IPS-NIHi7 (cell line): Measurements from ENCODE around the gene CAMK2G.

Source experiments
- DNase-seq: peaks from one replicate; pipeline ENCODE4 v3.0.0; 2012; ENCODE audit warnings: mixed read lengths; ENCODE audit errors: extremely low spot score

CAMK2G gene

DNA sequence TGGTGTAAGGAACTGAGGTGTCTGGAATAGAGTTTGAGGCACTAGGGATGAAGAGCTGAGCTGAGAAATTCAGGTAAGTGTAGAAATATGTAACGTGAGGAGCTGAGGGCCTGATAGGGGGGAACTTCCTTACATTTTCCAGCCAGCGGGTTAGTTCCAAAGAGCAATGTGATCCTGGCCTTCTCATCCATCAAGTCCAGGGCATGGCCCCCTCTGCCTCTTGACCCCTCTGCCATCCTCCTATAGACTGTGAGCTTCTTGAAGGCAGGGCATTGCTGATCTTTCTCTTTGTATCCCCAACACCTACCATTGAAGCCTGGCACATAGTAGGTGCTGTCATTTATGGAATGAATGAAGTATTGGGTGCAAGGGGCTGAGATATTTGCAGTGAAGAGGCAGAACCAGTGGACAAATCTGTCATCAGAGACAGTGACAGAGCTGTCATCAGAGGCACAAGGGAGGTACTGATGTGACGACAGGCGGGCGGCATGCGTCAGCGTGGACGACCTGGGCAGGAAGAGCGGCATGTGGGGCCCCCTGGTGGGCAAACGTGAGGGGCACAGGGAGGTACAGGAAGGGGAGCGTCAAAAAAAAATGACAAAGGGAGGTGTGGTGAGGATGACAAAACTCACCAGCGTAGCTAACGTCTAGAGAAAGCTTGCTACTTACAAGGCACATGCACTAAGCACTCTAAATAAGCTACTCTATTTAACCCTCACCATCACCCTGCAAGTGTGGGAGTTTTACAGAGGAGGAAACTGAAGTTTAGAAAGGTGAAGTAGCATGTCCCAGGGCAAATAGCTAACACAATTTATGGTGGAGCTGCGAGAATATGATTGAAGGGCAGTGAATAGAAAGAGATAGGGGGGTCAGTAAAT is 5.2 kb upstream of the CAMK2G start:
- peak; percentile 77 for DNase-seq

DNA sequence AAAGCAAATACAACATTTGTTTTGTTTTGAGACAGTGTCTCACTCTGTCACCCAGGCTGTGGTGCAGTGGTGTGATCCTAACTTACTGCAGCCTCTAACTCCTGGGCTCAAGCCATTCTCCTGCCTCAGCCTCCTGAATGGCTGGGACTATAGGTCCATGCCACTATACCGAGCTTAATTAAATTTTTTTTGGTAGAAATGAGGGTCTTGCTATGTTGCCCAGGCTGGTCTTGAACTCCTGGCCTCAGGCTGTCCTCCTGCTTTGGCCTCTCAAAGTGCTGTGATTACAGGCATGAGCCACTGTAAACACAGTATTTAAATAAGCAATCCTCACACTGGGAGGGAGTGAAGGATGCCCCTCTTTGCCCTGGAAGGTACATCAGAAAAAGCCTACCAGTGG is 4.0 kb upstream of the CAMK2G start:
- DNase-seq, result no peak

DNA sequence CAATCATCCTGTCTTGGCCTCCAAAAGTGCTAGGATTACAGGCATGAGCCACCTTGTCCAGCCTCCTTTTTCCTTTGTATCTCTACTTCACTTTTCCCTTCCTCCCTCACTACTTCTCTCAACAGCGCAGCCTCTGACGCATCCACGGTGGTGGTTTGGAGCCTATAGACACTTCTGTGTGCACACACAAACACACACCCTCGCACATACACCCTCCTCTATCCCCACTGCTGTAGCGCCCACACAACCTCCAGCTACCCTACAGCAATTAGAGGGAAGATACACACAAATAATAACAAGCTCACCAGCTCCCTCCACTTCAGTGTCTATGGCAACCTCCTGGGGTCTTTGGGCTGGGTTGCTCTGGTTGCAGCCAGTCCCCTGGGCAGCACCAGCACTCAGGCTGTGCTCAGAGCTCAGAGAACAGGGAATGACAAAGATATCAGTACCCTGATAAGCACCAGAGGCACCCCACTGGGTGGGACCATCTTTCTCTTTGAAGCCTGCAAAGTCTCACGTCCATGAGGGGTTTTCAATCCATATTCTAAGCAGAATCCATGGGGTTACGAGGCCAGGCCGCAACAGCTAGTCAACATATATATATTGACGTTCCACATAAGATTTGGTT is 3.3 kb upstream of the CAMK2G start:
- no peak for DNase-seq

DNA sequence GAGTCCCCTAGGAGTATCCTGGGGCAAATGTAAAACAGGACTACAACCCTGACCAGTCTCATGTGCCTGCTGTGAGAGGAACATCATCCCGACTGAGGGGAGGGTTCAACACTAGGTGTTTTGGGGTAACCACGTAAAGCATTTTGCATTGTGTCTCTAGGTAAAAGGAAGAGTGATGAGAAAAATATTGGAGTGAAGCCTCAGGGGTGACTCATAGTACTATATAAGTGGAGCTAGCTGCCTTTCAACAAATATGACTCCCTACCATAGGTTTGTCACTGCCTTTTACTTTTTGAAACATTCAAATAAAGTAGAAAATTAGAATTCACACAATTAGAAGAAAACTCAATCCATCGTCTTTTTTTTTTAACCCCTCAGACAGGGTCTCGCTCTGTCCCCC is 2.6 kb upstream of the CAMK2G start:
- DNase-seq, result no peak

DNA sequence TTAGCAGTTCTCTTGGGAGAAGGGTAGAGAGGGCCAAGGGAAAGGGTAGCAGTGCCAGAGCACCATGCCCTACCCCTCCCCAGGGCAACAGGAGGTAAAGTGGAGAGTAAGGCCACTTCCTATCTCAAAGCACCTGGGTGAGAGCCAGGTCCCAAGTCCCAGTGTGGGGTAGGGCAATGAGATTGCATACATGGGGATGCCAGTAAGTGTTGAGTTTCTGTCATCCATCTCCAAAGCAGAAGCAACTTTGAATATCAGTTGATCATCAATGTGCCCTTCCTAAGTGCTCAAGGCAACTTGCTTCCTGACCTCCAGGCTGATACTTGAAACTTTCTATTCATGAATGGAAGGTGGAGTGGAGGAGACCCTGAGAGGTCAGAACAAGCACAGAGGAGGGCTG is 2.2 kb upstream of the CAMK2G start:
- DNase-seq, result no peak

DNA sequence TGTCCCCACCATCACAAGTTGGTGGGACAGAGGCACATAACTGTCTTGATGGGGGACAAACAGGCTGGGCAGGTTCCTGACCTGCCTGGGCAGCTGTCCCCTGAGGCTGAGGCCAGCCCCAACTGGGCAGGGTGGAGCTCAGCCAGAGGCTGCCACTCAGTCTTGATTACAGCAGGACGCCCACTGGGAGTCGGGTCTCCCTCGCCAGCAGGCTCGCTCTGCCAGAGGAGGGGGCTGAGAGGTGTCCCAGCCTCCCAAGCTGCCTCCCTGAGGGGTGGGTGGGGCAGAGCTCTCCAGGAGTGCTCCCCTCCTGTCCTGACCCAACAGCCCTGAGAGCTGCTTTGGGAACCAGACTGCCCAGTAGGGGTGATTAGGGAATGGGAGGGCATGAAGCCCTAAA is 1.8 kb upstream of the CAMK2G start:
- DNase-seq, result no peak

DNA sequence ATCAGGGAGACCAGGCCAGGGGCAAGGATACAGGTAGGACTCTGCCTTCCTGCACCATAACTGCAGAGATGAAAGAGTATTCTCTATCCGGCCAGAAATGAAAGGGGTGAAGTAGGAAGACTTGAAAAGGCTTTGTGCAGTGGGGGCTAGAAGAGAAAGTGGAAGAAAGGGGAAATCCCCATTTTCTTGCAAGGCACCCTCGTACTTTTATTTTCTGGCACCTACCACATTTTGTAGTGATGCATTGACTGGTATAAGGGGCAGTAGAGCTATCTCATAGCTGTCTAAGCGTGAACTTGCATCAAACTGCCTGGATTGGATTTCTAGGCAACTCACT is 752 bp upstream of the CAMK2G start:
- DNase-seq, result no peak

DNA sequence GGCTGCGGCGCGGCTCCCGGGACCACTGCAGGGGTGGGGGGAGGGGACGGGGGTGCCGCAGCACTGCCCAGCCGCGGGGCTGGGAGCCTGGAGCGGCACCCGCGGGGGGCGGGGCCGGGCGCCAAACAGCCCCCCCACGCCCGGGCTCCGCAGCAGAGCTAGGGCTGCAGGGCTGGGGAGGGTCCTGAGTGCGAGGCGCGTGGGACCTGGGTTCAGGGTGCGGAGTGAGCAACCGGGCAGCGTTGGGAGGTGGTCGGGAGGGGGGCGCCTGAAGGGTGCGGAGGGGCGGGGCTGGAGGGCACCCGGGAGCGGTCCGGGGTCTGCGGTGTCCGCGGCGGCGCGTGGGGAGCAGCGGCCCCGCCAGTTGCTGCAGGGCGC is 528 bp downstream of the CAMK2G start:
- peak; percentile 50 for DNase-seq

DNA sequence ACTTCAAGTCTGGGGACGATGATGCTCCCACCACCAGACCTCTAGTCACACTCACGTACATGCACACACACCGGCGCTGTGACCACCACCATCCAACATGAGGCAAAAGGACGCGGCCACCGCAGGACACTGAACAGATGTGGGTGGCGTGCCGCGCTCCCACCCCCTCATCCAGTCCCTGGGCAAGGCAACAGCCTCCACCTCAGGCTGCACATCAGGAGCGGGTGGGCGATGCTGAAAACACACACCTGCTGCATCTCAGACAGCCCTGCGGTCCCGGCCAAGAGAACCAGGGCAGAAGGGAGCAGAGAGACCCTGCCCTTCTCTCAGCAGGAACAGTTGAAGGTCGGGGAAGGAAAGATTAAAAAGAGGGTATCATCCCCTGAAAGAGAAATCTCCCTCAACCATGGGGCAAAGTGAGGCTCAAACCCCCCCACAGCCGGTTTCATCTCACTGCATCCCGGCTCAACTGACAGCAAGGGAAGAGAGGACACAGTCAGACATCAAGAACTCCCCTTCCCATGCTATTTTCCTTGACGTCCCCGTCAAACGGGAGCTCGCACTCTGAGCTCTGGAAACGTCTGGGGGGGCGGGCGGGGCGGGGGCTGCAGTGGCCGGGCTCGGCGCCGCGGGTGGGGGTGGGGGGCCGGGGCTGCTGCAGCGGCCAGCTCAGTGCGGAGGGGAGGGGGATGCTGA is 1.1 kb downstream of the CAMK2G start:
- DNase-seq, result no peak

DNA sequence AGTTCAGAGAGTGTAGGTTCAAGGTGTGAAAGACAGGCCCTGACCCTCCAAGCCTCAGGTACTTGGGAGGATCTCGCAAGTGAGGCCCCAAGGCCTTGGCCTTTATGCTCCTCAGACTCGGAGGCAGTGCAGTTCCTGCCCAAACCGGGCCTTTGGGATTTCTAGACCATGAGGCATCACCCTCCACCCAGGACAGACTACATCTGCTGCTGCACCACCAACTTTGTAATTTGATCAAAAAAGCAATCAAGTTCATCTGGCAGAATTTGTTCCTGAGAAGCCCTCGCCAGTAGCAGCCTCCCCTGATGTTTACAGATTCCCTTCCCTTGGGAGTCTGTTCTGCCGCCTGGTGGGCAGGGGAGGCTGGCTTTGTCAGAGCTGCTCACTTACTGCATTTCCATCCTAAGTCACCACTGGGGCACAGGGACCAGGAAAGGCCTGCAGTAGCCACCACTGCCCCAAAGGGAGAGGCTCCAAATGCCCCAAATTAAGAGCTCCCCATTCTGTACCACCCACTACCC is 2.1 kb downstream of the CAMK2G start:
- no peak for DNase-seq

DNA sequence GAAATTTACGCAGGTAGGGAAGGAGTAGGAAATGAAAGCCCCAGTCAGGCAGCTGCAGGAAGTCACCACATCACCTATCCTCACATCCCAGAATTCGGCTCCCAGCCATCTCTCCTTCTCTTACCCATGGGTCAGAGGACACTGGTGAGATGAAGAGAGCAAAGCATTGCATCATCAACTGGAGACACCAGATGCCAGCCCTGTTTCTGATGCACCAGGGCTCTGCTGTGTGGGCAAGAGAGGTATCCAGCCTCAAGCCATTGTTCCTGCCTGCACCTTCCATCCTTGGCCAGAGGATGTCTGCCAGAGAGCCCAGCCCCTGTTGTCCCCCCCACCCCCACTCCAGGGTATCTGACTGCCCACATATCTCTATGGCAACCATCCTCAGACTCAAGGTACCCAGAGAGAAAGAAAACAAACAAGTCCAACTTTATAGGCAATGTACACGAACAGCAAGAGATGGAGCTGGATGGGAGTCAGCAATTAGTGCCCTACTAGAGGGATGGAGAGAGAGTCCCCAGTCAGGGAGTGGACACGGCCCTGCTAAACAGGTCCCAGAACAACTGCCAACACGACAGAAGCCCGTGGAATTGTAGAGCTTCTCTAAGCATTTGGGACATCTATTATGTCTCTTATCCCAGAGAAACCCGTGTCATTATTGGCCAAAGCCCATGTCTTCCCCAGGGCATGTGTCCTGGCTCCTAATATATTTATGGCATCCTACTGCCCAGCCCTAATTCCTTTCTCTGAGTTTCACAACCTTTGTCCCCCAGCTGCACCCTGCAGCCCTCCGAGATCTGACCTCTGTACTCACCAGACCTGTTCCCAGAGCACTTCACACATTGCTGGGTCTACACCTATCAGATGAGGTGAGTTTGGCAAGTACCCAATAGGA is 2.8 kb downstream of the CAMK2G start:
- DNase-seq, result no peak

DNA sequence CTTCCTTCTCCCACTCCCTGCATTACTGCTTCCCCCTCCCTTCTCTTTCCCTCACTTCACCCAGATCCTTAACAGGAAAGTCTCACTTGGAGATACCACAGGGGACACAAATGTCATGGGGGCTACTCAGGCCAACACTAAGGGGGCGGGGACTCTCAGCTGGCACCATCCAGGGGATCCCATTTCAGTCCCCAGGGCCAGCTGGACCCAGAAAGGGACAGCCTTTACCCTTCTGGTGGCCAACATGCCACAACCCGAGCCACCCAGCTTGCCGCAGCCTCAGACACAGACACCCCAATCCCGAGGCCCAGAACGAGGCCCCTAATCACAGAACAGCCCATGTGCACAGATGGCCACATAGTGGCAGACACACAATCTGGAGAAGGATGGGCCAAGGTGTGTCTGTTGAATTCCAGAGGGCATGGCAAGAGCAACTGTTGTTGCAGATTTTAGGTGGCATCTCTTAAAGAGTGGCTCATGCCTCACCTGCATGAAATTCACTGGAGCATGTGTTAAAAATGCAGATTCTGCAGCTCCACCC is 5.6 kb downstream of the CAMK2G start:
- no peak for DNase-seq

DNA sequence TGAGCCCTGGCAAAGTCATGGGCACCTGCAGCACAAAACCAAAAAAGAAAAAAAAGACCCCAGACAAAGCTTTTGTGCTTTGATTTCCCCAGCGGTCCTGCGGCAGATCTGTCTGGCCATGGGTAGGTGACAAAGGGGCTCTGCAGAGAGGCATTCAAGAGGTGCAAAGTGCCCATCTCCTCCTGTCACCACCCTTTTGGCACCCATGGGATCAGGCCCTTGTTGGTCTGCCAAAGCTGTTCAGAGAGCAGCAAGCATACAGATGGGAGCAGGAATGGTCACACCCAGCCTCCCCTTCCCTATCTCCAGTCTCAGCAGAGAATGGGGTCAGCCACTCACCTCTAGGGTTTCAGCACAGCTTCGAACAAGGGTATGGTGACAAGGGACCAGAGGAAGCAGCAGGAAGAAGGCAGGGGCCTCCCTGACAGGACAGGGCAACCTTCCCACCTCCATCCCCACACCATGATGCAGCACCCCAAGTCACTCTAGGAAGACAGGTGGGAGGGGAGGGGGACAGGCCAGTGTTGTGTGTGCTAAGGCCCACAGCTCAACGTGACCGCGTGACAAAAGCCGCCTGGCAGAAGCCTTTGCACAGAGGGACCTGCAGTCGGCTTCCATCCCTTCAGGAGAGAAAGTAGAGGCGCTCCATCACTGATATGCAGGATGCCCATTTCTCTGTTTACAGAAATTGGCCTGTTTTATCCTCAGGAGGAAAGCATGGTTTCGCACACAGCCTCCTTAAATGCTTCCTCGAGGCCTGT is 6.3 kb downstream of the CAMK2G start:
- DNase-seq, result no peak

DNA sequence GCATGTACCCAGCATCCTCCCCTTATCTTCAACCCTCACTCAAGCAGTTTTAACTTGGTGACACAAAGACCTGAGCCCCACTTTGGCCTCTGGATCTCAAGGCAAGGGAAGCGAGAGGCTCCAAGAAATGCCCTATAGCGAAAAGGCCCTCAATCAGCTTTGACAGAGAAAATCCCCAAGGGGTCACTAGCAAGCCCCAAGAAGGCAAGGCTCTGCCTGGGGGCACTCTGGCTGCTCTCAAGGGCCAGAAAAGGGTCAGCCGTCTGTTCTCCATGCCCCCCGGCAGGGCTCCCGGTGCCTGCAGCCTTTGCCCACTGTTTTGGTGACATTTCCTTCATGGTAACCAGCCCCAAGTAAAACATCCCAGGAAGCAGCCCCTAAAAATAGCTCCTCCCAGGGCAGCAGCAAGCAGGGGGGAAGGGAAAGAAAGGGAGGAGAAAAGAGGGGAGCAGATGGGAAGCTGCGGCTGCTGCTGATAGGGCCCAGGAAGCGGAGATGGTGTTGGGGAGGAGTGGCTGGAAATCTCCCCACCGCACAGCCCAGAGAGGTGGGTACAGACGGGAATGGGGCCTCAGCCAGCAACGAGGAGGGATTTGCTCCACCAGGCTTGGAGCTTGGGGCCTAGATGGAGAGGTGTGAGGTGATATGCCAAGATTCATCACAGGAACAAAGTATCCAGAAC is 7.1 kb downstream of the CAMK2G start:
- DNase-seq, result no peak

DNA sequence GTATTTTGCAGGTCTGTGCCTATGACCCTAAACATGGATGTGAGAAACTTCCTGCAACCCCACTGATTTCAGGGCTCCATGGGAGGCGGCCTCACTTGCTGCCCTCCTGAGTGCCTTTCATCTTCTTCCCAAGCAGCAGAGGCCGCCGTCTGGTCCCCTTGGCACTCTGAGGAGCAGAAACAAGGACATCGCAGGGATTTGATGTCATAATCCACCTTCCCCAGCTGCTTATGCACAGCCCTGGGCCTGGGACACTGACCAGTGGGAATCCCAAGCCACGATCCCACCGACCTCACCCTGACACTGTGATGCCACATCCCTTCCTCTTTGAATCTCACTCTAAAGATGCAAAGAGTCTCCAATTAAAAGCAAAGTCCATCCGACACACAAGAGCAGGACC is 7.7 kb downstream of the CAMK2G start:
- no peak for DNase-seq

DNA sequence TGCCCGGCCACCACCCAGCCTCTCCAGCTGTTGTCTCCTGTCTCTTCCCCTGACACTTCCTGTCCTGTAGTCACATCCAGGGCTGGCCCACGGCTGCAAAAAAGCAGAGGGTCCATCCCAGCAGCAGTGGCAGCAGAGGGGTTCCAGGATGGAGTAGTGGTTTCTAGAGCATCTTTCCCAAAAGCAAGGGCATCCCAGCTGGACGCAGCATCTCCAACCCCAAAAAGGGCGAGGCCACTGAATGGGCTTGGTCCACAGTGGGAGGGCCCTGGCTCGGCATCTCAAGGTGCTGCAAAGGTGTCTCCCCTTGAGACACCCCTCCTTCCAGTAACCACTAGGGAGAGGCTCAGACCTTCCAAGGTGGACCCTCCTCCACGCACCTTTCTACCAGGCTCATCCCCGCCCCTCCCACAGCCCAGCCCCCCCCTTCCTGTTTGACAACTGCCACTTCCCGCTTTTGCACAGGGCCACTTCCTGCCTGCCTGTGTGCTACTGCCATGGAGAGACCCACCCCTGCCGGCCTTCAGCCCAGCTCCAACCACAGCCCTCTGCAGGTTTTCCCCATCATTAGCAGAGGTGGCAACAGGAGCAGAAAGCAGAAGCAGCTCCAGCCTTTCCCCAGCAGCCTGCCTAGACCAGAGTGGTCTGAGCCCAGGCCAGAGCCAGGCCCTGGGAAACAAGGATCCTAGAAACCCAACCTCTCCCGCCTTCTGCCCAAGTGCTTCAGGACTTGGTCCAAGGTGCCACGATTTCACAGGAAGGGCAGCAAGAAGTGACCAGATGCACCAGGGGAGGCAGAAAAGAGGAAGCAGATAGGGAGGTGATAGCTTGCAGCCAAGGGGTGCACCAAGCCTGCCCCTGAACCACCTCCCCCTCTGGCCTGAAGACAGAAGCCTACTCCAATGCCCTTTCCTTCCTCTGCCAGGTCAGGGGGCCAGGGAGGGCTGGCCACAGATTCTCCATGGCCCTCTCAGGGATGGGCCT is 8.6 kb downstream of the CAMK2G start:
- no peak for DNase-seq

DNA sequence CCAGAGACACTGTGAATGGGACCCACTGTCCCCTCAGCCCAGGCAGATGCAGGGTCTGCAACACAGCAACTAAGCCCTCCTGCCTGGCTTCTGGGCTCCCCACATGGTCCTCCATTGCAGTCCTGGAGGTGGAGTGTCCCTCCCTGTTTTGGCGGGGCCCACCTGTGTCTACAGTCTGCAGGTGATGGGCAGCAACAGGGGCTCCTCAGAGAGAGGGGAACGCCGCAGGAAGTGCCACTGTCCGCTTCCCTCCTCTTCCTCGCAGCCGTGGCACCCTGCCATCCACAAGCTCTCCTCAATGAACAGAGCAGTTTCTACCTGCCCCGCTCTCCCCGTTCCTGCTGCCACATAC is 9.3 kb downstream of the CAMK2G start:
- DNase-seq, result no peak

DNA sequence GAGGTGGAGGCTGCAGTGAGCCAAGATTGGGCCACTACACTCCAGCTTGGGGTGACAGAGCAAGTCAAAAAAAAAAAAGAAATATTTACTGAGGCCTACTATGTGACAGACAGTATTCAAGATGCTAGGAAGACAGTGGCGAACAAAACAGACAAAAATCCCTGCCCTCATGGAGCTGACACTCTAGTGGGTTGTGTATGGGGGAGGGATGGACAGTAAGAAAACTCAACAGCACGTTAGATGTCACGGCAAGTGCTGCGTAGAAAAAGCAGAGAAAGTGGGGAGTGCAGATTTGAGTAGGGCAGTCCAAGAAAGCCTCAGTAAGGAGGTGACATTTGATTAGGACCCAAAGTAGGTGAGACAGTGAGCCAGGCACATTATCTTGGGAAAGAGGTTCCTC is 10.1 kb downstream of the CAMK2G start:
- DNase-seq, result no peak
